ENCODE data around the gene NTHL1. TPM values are rescaled to one million over a fixed set of nuclear protein-coding genes. Genes with fewer than 3 reads are reported as not detected.

The NTHL1 gene
- polyA plus RNA-seq, 4 donors, result 13.0 to 27.6 (median 18.5) TPM

DNA sequence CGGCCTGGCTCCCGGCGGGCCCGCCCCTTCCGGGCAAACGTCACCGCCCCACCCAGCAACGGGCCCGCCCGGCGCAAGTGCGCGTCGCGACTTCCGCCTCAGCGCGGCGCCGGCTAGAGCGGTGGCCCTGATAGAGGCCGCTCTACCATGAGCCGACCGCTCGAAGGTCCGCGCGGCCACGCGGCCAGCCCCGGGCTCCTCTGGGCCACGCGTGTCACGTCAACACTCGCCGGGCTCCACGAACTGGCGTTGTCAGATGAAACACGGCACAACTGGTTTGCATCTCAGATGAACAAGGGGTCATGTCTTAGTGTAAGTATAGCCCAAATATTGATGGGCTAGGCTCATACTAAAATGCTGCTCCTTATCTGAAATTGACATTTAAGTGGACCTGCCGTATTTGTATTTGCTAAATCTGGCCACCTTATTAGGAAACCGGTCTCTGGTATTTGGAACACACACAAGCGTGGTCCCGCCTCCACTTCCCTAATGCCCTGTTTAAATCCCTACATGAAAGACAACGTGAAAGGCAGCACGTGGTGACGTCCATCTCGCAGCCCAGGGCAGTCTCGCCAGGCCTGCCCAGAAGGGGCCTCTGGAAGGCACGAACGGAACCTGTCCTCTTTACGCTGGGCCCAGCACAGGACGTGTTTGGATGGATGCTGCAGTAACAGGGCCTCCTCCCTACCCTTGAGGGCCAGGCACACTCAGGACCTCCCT is 37.7 kb downstream of the NTHL1 start, which contains the start of gene ZNF598:
ZNF598 (minus strand) TSS at position 31 of the 720 bp plus-strand sequence.
- peak within 1 kb of the TSS; percentile 70 to 98 (median 85) for H3K4me3 ChIP-seq (ENCODE audit: low read depth in 1 of 3, low read length in 3 of 3)
- peaks cover 0 to 34% (median 0%) of the 10 kb centered on the region in 3 donors for H3K36me3 ChIP-seq (ENCODE audit: control insufficient read depth in 3 of 3, insufficient read depth in 2 of 3, low read depth in 1 of 3, low read length in 3 of 3)
- FAIRE-seq (no peak), DNase-seq (peak; percentile 83 to 92)
- H3K4me1 ChIP-seq (ENCODE audit: control insufficient read depth in 3 of 3, insufficient read depth in 2 of 3, low read depth in 1 of 3, low read length in 2 of 3), result peaks cover 0 to 33% (median 11%) of the 10 kb centered on the region in 3 donors
- no peaks in the 10 kb centered on the region for H3K27me3 ChIP-seq (ENCODE audit: control insufficient read depth in 3 of 3, insufficient read depth in 3 of 3, low read length in 3 of 3)
- 2 to 4% (median 4%) methylated on average over 38 to 52 of the region's 52 CpGs for WGBS, 3 donors
- H3K27ac ChIP-seq (ENCODE audit: low read depth in 1 of 3, low read length in 2 of 3), result peak within 1 kb of the TSS; percentile 93 to 97 (median 94)
- no peaks in the 10 kb centered on the region for H3K9me3 ChIP-seq (ENCODE audit: control insufficient read depth in 2 of 2, insufficient read depth in 1 of 2, low read depth in 1 of 2, low read length in 1 of 2)

DNA sequence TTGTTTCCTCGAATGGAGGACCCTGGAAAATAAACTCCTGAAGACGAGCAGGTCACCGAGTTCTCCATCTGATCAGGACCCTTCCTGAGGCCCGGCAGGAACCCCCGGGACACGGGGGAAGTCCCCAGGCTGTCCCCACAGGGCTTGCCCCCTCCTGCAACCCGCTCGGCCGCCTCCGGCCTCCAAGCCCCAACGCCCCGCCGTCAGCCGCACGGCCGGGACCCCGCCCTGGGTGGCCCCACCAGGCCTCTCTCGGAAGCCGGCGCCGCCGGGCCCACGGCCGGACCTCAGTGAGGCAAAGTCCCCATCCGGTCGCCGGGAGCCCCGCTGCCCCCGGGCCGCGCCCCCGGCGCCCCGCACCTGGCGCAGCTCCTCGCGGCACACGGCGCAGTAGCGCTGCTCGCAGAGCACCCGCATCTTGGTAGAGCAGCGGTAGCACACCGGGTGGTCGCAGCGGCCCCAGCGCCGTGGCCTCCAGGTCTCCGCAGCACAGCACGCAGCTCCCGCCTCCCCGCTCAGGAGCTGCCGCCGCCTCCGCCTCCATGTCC is 38.4 kb downstream of the NTHL1 start:
- WGBS, 3 donors, result 0 to 1% (median 0%) methylated on average over 42 to 55 of the region's 55 CpGs
- H3K27ac ChIP-seq (ENCODE audit: low read depth in 1 of 3, low read length in 2 of 3), result peak overlapping the region; percentile 62 to 96 (median 94)
- peaks cover 0 to 41% (median 0%) of the 10 kb centered on the region in 3 donors for H3K36me3 ChIP-seq (ENCODE audit: control insufficient read depth in 3 of 3, insufficient read depth in 2 of 3, low read depth in 1 of 3, low read length in 3 of 3)
- FAIRE-seq (no peak), DNase-seq (peak; percentile 21 to 71)
- peak overlapping the region; percentile 58 to 98 (median 85) for H3K4me3 ChIP-seq (ENCODE audit: low read depth in 1 of 3, low read length in 3 of 3)
- no peaks in the 10 kb centered on the region for H3K27me3 ChIP-seq (ENCODE audit: control insufficient read depth in 3 of 3, insufficient read depth in 3 of 3, low read length in 3 of 3)
- H3K9me3 ChIP-seq (ENCODE audit: control insufficient read depth in 2 of 2, insufficient read depth in 1 of 2, low read depth in 1 of 2, low read length in 1 of 2), result no peaks in the 10 kb centered on the region
- H3K4me1 ChIP-seq (ENCODE audit: control insufficient read depth in 3 of 3, insufficient read depth in 2 of 3, low read depth in 1 of 3, low read length in 2 of 3), result peaks cover 0 to 33% (median 13%) of the 10 kb centered on the region in 3 donors

DNA sequence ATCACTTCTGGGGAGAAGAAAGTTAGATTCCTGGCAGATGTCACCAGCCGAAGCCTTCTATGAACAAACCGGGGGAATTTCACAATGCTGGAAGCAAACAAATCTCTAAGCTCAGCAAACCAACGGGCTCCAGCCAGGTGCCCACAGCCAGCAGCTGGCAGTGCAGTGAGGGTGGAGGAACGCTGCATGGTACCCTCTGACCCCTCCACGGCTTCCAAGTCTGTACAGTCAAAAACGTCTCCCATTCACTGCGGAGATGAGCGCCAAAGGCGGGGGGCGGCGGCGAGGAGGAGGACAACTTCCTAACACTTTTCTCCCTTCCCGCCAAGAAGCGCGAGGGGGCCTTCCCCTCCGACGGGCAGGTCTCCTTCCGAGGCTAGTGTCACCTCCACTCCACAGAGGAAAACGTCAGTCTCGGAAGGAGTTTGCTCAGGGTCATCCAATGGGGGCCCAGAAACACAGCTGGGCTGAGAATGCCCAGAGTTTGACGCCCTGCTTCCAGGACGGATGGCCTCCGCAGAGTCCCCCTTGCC is 38.9 kb downstream of the NTHL1 start:
- H3K4me3 ChIP-seq (ENCODE audit: low read depth in 1 of 3, low read length in 3 of 3), result peak overlapping the region; percentile 58 to 98 (median 85)
- DNase-seq, result peak; percentile 39 to 59
- H3K27ac ChIP-seq (ENCODE audit: low read depth in 1 of 3, low read length in 2 of 3), result peak overlapping the region; percentile 62 to 96 (median 94)
- peaks cover 0 to 38% (median 15%) of the 10 kb centered on the region in 3 donors for H3K4me1 ChIP-seq (ENCODE audit: control insufficient read depth in 3 of 3, insufficient read depth in 2 of 3, low read depth in 1 of 3, low read length in 2 of 3)
- FAIRE-seq, result no peak
- peaks cover 0 to 42% (median 0%) of the 10 kb centered on the region in 3 donors for H3K36me3 ChIP-seq (ENCODE audit: control insufficient read depth in 3 of 3, insufficient read depth in 2 of 3, low read depth in 1 of 3, low read length in 3 of 3)
- H3K9me3 ChIP-seq (ENCODE audit: control insufficient read depth in 2 of 2, insufficient read depth in 1 of 2, low read depth in 1 of 2, low read length in 1 of 2), result no peaks in the 10 kb centered on the region
- WGBS, 3 donors, result 2 to 3% (median 2%) methylated on average over 23 of the region's 23 CpGs
- no peaks in the 10 kb centered on the region for H3K27me3 ChIP-seq (ENCODE audit: control insufficient read depth in 3 of 3, insufficient read depth in 3 of 3, low read length in 3 of 3)

DNA sequence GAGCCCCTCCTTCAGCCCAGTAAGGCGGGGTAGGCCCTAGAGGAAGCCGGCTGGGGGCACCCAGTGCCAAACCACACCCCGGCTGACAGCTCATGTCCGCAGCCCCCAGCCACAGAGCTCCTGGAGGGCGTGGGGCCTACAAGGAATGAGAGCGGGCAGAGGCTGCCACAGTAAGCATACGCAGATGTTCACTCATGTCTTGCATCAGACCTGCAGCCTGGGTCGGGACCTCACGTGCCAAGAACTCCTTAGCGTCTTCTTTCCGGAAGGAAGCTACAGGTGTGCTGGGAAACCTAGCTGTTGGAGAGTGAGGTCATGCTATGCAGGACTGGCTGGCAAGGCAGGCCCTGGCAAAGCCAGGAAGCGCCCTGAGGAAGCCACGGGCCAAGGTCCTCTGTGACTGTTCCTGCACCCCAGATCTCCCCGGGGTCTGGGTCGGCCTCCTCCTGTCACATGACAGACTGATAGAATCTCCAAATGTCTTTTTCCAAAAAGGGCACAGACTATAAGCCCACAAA is 39.6 kb downstream of the NTHL1 start:
- Histone ChIP-seq H3K36me3 (ENCODE audit: control insufficient read depth in 3 of 3, insufficient read depth in 2 of 3, low read depth in 1 of 3, low read length in 3 of 3) (peaks cover 0 to 48% (median 0%) of the 10 kb centered on the region in 3 donors), H3K27ac (ENCODE audit: low read depth in 1 of 3, low read length in 2 of 3) (peak overlapping the region; percentile 62 to 96 (median 94)), H3K4me3 (ENCODE audit: low read depth in 1 of 3, low read length in 3 of 3) (peak overlapping the region in 2 of 3 donors; percentile 58 to 98), H3K9me3 (ENCODE audit: control insufficient read depth in 2 of 2, insufficient read depth in 1 of 2, low read depth in 1 of 2, low read length in 1 of 2) (no peaks in the 10 kb centered on the region), H3K27me3 (ENCODE audit: control insufficient read depth in 3 of 3, insufficient read depth in 3 of 3, low read length in 3 of 3) (no peaks in the 10 kb centered on the region), H3K4me1 (ENCODE audit: control insufficient read depth in 3 of 3, insufficient read depth in 2 of 3, low read depth in 1 of 3, low read length in 2 of 3) (peaks cover 0 to 40% (median 15%) of the 10 kb centered on the region in 3 donors)
- WGBS, 3 donors, result 9 to 27% (median 13%) methylated on average over 15 of the region's 15 CpGs
- no peak for FAIRE-seq
- DNase-seq, result peak; percentile 43 to 89

DNA sequence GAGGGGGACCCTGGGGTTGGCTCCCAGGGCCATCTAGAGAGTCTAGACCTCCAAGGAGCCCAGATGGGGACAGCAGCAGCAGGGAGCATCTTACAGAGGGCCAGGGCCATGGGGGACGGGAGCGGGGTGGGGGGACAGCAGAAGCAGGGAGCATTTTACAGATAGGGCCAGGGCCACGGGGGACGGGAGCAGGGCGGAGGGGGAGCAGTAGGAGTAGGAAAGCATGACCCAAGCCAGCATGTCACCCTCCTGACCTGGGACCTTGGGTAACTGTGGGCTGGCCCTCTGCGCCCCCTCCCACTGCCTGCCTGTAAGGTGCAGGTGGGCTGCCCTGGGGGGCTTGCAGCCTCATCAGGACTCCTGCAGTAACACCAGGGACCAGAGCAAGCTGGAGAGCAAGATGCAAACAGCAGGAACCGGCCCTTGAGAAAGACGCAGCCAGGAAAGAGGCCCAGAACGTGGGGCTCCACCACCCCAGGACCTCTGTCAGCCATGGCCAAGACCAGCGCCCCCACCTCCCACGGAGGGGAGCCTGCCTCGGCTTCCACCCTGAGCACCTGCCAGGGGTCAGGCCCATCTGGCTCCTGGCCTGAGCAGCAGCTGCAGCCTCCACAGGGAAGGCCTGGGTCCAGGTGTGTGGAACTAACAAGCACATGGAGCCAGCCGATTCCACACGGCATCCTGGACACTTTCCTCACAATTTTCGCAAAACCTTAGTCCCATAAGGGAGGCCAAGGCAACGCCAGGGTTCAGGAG is 40.4 kb downstream of the NTHL1 start:
- no peak overlapping the region for H3K4me3 ChIP-seq (ENCODE audit: low read depth in 1 of 3, low read length in 3 of 3)
- no peak for DNase-seq
- peaks cover 1 to 56% (median 2%) of the 10 kb centered on the region in 3 donors for H3K36me3 ChIP-seq (ENCODE audit: control insufficient read depth in 3 of 3, insufficient read depth in 2 of 3, low read depth in 1 of 3, low read length in 3 of 3)
- H3K27ac ChIP-seq (ENCODE audit: low read depth in 1 of 3, low read length in 2 of 3), result peak overlapping the region in 2 of 3 donors; percentile 47 to 96
- H3K9me3 ChIP-seq (ENCODE audit: control insufficient read depth in 2 of 2, insufficient read depth in 1 of 2, low read depth in 1 of 2, low read length in 1 of 2), result no peaks in the 10 kb centered on the region
- H3K27me3 ChIP-seq (ENCODE audit: control insufficient read depth in 3 of 3, insufficient read depth in 3 of 3, low read length in 3 of 3), result no peaks in the 10 kb centered on the region
- 66 to 79% (median 66%) methylated on average over 15 to 16 of the region's 16 CpGs for WGBS, 3 donors
- FAIRE-seq, result no peak
- H3K4me1 ChIP-seq (ENCODE audit: control insufficient read depth in 3 of 3, insufficient read depth in 2 of 3, low read depth in 1 of 3, low read length in 2 of 3), result peaks cover 0 to 40% (median 15%) of the 10 kb centered on the region in 3 donors

DNA sequence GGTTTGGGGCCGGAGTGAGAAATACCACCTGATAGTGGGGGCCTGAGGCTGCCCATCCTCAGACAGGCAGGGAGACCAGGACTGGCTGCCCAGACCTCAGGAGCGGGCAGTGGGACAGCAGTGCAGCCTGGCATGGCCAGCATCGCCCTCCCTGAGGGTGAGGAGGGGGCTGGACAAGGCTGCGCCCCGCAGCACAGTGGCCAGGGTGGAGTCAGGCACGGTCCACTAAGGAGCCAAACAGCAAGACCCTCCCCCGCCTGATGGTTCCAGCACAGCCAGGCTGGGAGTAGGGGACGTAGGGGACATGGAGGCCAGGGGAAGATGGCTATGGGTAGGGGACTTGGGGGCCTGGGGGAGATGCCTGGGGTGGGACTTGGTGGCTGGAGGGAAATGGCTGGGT is 41.3 kb downstream of the NTHL1 start:
- WGBS, 3 donors, result 92 to 98% (median 95%) methylated on average over 8 of the region's 8 CpGs
- H3K9me3 ChIP-seq (ENCODE audit: control insufficient read depth in 2 of 2, insufficient read depth in 1 of 2, low read depth in 1 of 2, low read length in 1 of 2), result no peaks in the 10 kb centered on the region
- DNase-seq (no peak), FAIRE-seq (no peak)
- H3K27me3 ChIP-seq (ENCODE audit: control insufficient read depth in 3 of 3, insufficient read depth in 3 of 3, low read length in 3 of 3), result no peaks in the 10 kb centered on the region
- peaks cover 0 to 40% (median 15%) of the 10 kb centered on the region in 3 donors for H3K4me1 ChIP-seq (ENCODE audit: control insufficient read depth in 3 of 3, insufficient read depth in 2 of 3, low read depth in 1 of 3, low read length in 2 of 3)
- H3K4me3 ChIP-seq (ENCODE audit: low read depth in 1 of 3, low read length in 3 of 3), result no peak overlapping the region
- H3K27ac ChIP-seq (ENCODE audit: low read depth in 1 of 3, low read length in 2 of 3), result no peak overlapping the region
- H3K36me3 ChIP-seq (ENCODE audit: control insufficient read depth in 3 of 3, insufficient read depth in 2 of 3, low read depth in 1 of 3, low read length in 3 of 3), result peaks cover 4 to 65% (median 11%) of the 10 kb centered on the region in 3 donors

DNA sequence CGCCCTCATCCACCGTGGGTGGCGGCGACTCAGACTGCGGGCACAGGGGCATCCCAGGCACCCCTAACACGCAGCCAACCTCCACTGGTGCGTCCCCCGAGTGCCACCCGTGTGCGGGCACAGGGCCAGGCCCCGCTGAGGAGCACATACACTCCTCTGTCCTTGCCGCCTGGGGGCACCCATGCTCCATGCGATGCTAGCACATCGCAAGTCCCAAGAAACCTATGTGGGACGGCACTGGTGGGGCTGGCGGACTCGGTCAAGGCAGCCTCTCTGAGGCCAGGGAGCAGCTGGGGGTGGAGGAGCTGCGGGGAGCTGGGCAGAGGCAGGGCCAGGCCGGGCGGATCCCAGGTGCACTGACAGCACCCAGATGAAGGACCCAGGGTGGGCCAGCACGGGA is 42.0 kb downstream of the NTHL1 start:
- FAIRE-seq (no peak), DNase-seq (no peak)
- H3K9me3 ChIP-seq (ENCODE audit: control insufficient read depth in 2 of 2, insufficient read depth in 1 of 2, low read depth in 1 of 2, low read length in 1 of 2), result no peaks in the 10 kb centered on the region
- no peak overlapping the region for H3K27ac ChIP-seq (ENCODE audit: low read depth in 1 of 3, low read length in 2 of 3)
- peaks cover 8 to 72% (median 11%) of the 10 kb centered on the region in 3 donors for H3K36me3 ChIP-seq (ENCODE audit: control insufficient read depth in 3 of 3, insufficient read depth in 2 of 3, low read depth in 1 of 3, low read length in 3 of 3)
- no peak overlapping the region for H3K4me3 ChIP-seq (ENCODE audit: low read depth in 1 of 3, low read length in 3 of 3)
- peaks cover 0 to 39% (median 15%) of the 10 kb centered on the region in 3 donors for H3K4me1 ChIP-seq (ENCODE audit: control insufficient read depth in 3 of 3, insufficient read depth in 2 of 3, low read depth in 1 of 3, low read length in 2 of 3)
- no peaks in the 10 kb centered on the region for H3K27me3 ChIP-seq (ENCODE audit: control insufficient read depth in 3 of 3, insufficient read depth in 3 of 3, low read length in 3 of 3)
- 79 to 89% (median 86%) methylated on average over 21 of the region's 21 CpGs for WGBS, 3 donors

All from small intestine (tissue), 7 donors.